ENCODE data around the gene FAM117B. TPM values are rescaled to one million over a fixed set of nuclear protein-coding genes. Genes with fewer than 3 reads are reported as not detected.

FAM117B gene
- total RNA-seq, 1 experiment from 2014 or later, result 13.3 TPM

DNA sequence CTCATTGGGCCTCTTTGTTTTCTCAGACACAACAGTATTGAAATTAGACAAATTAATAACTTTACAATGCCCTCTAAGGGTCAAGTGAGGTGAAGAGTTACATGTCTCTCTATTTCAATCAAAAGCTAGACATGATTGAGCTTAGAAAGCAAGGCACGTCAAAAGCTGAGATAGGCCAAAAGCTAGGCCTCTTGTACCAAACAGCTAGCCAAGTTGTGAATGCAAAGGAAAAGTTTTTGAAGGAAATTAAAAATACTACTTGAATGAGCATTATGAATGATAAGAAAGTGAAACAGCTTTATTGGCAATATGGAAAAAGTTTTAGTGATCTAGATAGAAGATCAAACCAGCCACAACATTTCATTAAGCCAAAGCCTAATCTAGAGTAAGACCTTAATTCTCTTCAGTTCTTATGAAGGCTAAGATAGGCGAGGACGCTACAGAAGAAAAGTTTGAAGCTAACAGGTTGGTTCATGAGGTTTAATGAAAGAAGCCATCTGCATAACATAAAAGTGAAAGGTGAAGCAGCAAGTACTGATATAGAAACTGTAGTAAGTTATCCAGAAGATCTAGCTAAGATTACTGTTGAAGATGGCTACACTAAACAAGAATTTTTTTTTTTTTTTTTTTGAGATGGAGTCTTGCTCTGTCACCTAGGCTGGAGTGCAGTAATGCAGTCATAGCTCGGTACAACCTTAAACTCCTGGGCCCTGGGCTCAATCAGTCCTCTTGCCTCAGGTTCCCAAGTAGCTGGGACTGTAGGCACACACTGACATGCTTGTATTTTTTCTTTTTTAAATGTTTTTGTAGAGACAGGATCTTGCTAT lies 65.5 kb downstream of the FAM117B start:
- no peak for TF ChIP-seq EZH2 (IDR thresholded peaks at IDR 0.05; ENCODE audit: borderline replicate concordance, low read depth, low read length, poor library complexity, severe bottlenecking)
- TF ChIP-seq, protein P1, sequence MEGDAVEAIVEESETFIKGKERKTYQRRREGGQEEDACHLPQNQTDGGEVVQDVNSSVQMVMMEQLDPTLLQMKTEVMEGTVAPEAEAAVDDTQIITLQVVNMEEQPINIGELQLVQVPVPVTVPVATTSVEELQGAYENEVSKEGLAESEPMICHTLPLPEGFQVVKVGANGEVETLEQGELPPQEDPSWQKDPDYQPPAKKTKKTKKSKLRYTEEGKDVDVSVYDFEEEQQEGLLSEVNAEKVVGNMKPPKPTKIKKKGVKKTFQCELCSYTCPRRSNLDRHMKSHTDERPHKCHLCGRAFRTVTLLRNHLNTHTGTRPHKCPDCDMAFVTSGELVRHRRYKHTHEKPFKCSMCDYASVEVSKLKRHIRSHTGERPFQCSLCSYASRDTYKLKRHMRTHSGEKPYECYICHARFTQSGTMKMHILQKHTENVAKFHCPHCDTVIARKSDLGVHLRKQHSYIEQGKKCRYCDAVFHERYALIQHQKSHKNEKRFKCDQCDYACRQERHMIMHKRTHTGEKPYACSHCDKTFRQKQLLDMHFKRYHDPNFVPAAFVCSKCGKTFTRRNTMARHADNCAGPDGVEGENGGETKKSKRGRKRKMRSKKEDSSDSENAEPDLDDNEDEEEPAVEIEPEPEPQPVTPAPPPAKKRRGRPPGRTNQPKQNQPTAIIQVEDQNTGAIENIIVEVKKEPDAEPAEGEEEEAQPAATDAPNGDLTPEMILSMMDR (conservative IDR thresholded peaks at IDR 0.05; ENCODE audit: low read depth, low read length), result no peak
- Histone ChIP-seq H3K27ac (ENCODE audit: low read depth, low read length, poor library complexity, severe bottlenecking) (no peak overlapping the region), H3K4me1 (ENCODE audit: insufficient read depth, low read length, poor library complexity, severe bottlenecking) (no peaks in the 10 kb centered on the region), H3K36me3 (ENCODE audit: insufficient read depth, low read length, poor library complexity, severe bottlenecking) (no peaks in the 10 kb centered on the region), H3K27me3 (replicated peaks; ENCODE audit: insufficient read depth, low read depth, low read length, poor library complexity) (no peaks in the 10 kb centered on the region), H3K4me3 (ENCODE audit: low read depth, low read length, poor library complexity, severe bottlenecking) (no peak overlapping the region), H3K9me3 (ENCODE audit: low read depth, low read length, poor library complexity, severe bottlenecking) (no peaks in the 10 kb centered on the region)
- intact Hi-C loops (cut with micrococcal nuclease; ENCODE audit: unreplicated experiment), result no loop called here
- no peak for DNase-seq (ENCODE audit: low spot score)
- ChIA-PET CTCF (no interaction called here), POLR2A (ENCODE audit: low non-redundant PET) (no interaction called here)
- no TSS peak for BruUV-seq (replicated peaks)

DNA sequence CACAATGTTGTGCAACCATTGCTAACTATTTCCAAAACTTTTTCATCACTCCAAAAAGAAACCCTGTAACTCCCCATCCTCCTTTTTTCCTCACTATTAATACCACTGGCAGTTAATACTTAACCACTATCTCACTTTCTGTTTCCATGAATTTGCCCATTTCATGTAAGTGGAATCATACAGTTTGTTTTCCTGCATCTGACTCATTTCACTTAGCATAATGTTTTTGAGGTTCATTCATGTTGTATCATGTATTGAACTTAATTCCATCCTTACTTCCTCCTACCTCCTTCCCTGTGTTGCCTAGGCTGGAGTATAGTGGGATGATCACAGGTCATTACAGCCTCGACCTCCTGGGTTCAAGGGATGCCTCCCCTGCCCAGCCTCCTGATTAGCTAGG lies 68.3 kb downstream of the FAM117B start:
- no peak overlapping the region for H3K27ac ChIP-seq (ENCODE audit: low read depth, low read length, poor library complexity, severe bottlenecking)
- no peaks in the 10 kb centered on the region for H3K36me3 ChIP-seq (ENCODE audit: insufficient read depth, low read length, poor library complexity, severe bottlenecking)
- intact Hi-C loops (cut with micrococcal nuclease; ENCODE audit: unreplicated experiment), result no loop called here
- no peaks in the 10 kb centered on the region for H3K9me3 ChIP-seq (ENCODE audit: low read depth, low read length, poor library complexity, severe bottlenecking)
- H3K4me1 ChIP-seq (ENCODE audit: insufficient read depth, low read length, poor library complexity, severe bottlenecking), result no peaks in the 10 kb centered on the region
- ChIA-PET POLR2A (ENCODE audit: low non-redundant PET) (no interaction called here), CTCF (no interaction called here)
- H3K4me3 ChIP-seq (ENCODE audit: low read depth, low read length, poor library complexity, severe bottlenecking), result no peak overlapping the region
- no TSS peak for BruUV-seq (replicated peaks)
- H3K27me3 ChIP-seq (replicated peaks; ENCODE audit: insufficient read depth, low read depth, low read length, poor library complexity), result no peaks in the 10 kb centered on the region
- TF ChIP-seq, protein P1 (conservative IDR thresholded peaks at IDR 0.05; ENCODE audit: low read depth, low read length), result no peak
- no peak for TF ChIP-seq EZH2 (IDR thresholded peaks at IDR 0.05; ENCODE audit: borderline replicate concordance, low read depth, low read length, poor library complexity, severe bottlenecking)
- no peak for DNase-seq (ENCODE audit: low spot score)

DNA sequence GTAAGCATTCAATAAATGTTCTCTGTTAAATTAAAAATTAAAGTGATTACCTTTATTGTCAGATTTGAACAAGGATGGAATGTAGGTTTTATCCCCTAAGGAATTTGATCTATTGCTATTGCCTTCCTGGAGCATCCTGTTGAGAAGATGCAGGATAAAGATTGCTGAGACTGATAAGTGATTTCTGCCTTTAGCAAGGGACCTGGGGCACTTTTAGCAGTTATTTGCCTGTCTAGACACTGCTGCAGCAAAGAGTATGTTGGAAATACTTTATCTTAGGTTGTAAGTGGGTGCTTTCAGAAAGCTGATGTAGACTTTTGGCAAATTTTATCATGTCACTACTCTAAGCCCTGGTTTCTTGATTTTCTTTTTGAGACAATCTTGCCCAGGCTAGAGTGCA lies 69.5 kb downstream of the FAM117B start:
- no peaks in the 10 kb centered on the region for H3K9me3 ChIP-seq (ENCODE audit: low read depth, low read length, poor library complexity, severe bottlenecking)
- no peak for DNase-seq (ENCODE audit: low spot score)
- H3K27me3 ChIP-seq (replicated peaks; ENCODE audit: insufficient read depth, low read depth, low read length, poor library complexity), result no peaks in the 10 kb centered on the region
- intact Hi-C loops (cut with micrococcal nuclease; ENCODE audit: unreplicated experiment), result no loop called here
- H3K4me3 ChIP-seq (ENCODE audit: low read depth, low read length, poor library complexity, severe bottlenecking), result no peak overlapping the region
- POLR2A ChIA-PET (ENCODE audit: low non-redundant PET), result no interaction called here
- CTCF ChIA-PET, result no interaction called here
- TF ChIP-seq, protein P1 (conservative IDR thresholded peaks at IDR 0.05; ENCODE audit: low read depth, low read length), result no peak
- no peak for TF ChIP-seq EZH2 (IDR thresholded peaks at IDR 0.05; ENCODE audit: borderline replicate concordance, low read depth, low read length, poor library complexity, severe bottlenecking)
- no peaks in the 10 kb centered on the region for H3K4me1 ChIP-seq (ENCODE audit: insufficient read depth, low read length, poor library complexity, severe bottlenecking)
- H3K36me3 ChIP-seq (ENCODE audit: insufficient read depth, low read length, poor library complexity, severe bottlenecking), result no peaks in the 10 kb centered on the region
- H3K27ac ChIP-seq (ENCODE audit: low read depth, low read length, poor library complexity, severe bottlenecking), result no peak overlapping the region
- no TSS peak for BruUV-seq (replicated peaks)

Data from A673 (cell line).